Thyroid gland (tissue), 4 donors: ENCODE results near the gene GHRL. TPM values are rescaled to one million over a fixed set of nuclear protein-coding genes. Genes with fewer than 3 reads are reported as not detected.
"Not testable (repeated sequence)": the region's sequence is repeated elsewhere in the genome, so short reads cannot be mapped to it uniquely, and the experiment has no call there.

Source experiments
- DNase-seq, 2 donors: peaks; one replicate each; pipeline ENCODE4 v3.0.0-alpha.2; 2019
- H3K27ac ChIP-seq, 3 donors: fragments of 200-600 bp; sonication (generic); 1 replicate in 2 of 3; 2 replicates in 1 of 3; pipeline ENCODE4 v1.5.1; 2016 to 2019; ENCODE audit warnings: mild to moderate bottlenecking in 1 of 3, moderate library complexity in 1 of 3
- H3K27me3 ChIP-seq: fragments of 200-600 bp; sonication (generic); one replicate; pipeline ENCODE4 v1.5.1; 2019
- H3K36me3 ChIP-seq, 2 donors: fragments of 200-600 bp; sonication (generic); one replicate each; pipeline ENCODE4 v1.5.1; 2016 to 2019
- H3K4me1 ChIP-seq, 2 donors: fragments of 200-600 bp; sonication (generic); one replicate each; pipeline ENCODE4 v1.5.1; 2017 to 2019
- H3K4me3 ChIP-seq, 3 donors: fragments of 200-600 bp; sonication (generic); replicated peaks in 1 of 3; 1 replicate in 2 of 3; 2 replicates in 1 of 3; pipeline ENCODE4 v1.5.1; 2016; ENCODE audit warnings: mild to moderate bottlenecking in 1 of 3
- H3K9me3 ChIP-seq: fragments of 200-600 bp; sonication (generic); one replicate; pipeline ENCODE4 v1.5.1; 2017
- CTCF ChIP-seq, 6 experiments: fragments of 200-600 bp in 3 of 6; fragments of 450-650 bp in 3 of 6; sonication (generic) in 3 of 6; IDR thresholded peaks; one replicate each; pipeline ENCODE4 v1.5.1; 2016 to 2019; ENCODE audit warnings: antibody characterized with exemption in 6 of 6, mild to moderate bottlenecking in 2 of 6, inconsistent platforms in 1 of 6, moderate library complexity in 1 of 6
- POLR2A ChIP-seq, 2 donors: fragments of 450-650 bp; IDR thresholded peaks; one replicate each; pipeline ENCODE4 v1.6.1; 2017; ENCODE audit warnings: antibody characterized with exemption in 2 of 2, mild to moderate bottlenecking in 2 of 2, moderate library complexity in 1 of 2
- WGBS, 2 donors: methylation state at CpG; one replicate each; pipeline ENCODE4 v1.1.5; 2017; 5-methylcytosine and 5-hydroxymethylcytosine counted together
- intact Hi-C: fragments of 100-400 bp; cut with DNase I; formaldehyde crosslinking; loops from one replicate; pipeline ENCODE4 v1.15.1; 2023
- total RNA-seq, 4 donors: library from RNA; depleted of rRNA; stranded (reverse); fragments of >200 nt; gene quantifications; one replicate each; pipeline ENCODE4 v1.2.3, GENCODE V29; 2016

Gene GHRL
- total RNA-seq, 4 donors from 2014 or later = 0.56 to 1.2 (median 1.1) TPM; not detected in 1

GRCh38 chr3:10303105-10303504 lies 10.4 kb upstream of the GHRL start:
- H3K4me3 ChIP-seq = no peak overlapping the region
- H3K27me3 ChIP-seq = no peaks in the 10 kb centered on the region
- WGBS, 2 donors = 90% methylated on average over 9 of the region's 9 CpGs
- peaks cover 0 to 6% of the 10 kb centered on the region in 2 donors for H3K4me1 ChIP-seq
- DNase-seq = no peak
- intact Hi-C loops = no loop called here
- H3K9me3 ChIP-seq = no peaks in the 10 kb centered on the region
- peaks cover 53 to 81% of the 10 kb centered on the region in 2 donors for H3K36me3 ChIP-seq
- H3K27ac ChIP-seq = no peak overlapping the region
- TF ChIP-seq POLR2A (IDR thresholded peaks at IDR 0.05) (no peak), CTCF (IDR thresholded peaks at IDR 0.05) (no peak)

- Histone ChIP-seq H3K9me3 (no peaks in the 10 kb centered on the region), H3K4me1 (peaks cover 0 to 6% of the 10 kb centered on the region in 2 donors), H3K27me3 (no peaks in the 10 kb centered on the region), H3K4me3 (no peak overlapping the region), H3K36me3 (peaks cover 47 to 60% of the 10 kb centered on the region in 2 donors), H3K27ac (no peak overlapping the region)
- 91 to 93% methylated on average over 9 of the region's 9 CpGs for WGBS, 2 donors
- DNase-seq = no peak
- TF ChIP-seq CTCF (IDR thresholded peaks at IDR 0.05) (no peak), POLR2A (IDR thresholded peaks at IDR 0.05) (no peak)
- intact Hi-C loops = no loop called here
Observed at GRCh38 chr3:10300087-10300486, 7.3 kb upstream of the GHRL start.

- DNase-seq = peak in 1 of 2 donors; percentile 59
- H3K9me3 ChIP-seq = no peaks in the 10 kb centered on the region
- H3K4me1 ChIP-seq = peaks cover 0 to 6% of the 10 kb centered on the region in 2 donors
- H3K4me3 ChIP-seq = no peak overlapping the region
- H3K27ac ChIP-seq = no peak overlapping the region
- TF ChIP-seq POLR2A (IDR thresholded peaks at IDR 0.05) = no peak
- TF ChIP-seq CTCF (IDR thresholded peaks at IDR 0.05) = no peak
- intact Hi-C loops = no loop called here
- no peaks in the 10 kb centered on the region for H3K27me3 ChIP-seq
- WGBS, 2 donors = 63 to 74% methylated on average over 6 of the region's 6 CpGs
- peaks cover 43 to 56% of the 10 kb centered on the region in 2 donors for H3K36me3 ChIP-seq
Observed at GRCh38 chr3:10299679-10300078, 6.9 kb upstream of the GHRL start.

GRCh38 chr3:10299175-10299574 lies 6.4 kb upstream of the GHRL start:
- Histone ChIP-seq H3K27ac (no peak overlapping the region), H3K36me3 (peaks cover 38 to 51% of the 10 kb centered on the region in 2 donors), H3K4me3 (no peak overlapping the region), H3K4me1 (peaks cover 0 to 6% of the 10 kb centered on the region in 2 donors), H3K9me3 (no peaks in the 10 kb centered on the region), H3K27me3 (no peaks in the 10 kb centered on the region)
- no peak for TF ChIP-seq CTCF (IDR thresholded peaks at IDR 0.05)
- no peak for TF ChIP-seq POLR2A (IDR thresholded peaks at IDR 0.05)
- whole genome bisulfite sequencing, 2 donors = 89 to 94% methylated on average over 2 of the region's 2 CpGs
- intact Hi-C loops = no loop called here
- no peak for DNase-seq

DNA sequence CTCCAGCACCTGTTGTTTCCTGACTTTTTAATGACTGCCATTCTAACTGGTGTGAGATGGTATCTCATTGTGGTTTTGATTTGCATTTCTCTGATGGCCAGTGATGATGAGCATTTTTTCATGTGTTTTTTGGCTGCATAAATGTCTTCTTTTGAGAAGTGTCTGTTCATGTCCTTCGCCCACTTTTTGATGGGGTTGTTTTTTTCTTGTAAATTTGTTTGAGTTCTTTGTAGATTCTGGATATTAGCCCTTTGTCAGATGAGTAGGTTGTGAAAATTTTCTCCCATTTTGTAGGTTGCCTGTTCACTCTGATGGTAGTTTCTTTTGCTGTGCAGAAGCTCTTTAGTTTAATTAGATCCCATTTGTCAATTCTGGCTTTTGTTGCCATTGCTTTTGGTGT lies 5.3 kb upstream of the GHRL start:
- H3K27me3 ChIP-seq, H3K27ac ChIP-seq, H3K4me1 ChIP-seq, intact Hi-C loops, DNase-seq, H3K4me3 ChIP-seq, H3K9me3 ChIP-seq: not testable (repeated sequence)
- 100% methylated on average over 1 of the region's 1 CpG; no CpG with 5 or more reads in 1 of the 2 donors for WGBS, 2 donors
- peaks cover 27 to 39% of the 10 kb centered on the region in 2 donors for H3K36me3 ChIP-seq
